IMR-90 (cell line): ENCODE measurements around the gene LRIG1. TPM values are rescaled to one million over a fixed set of nuclear protein-coding genes. Genes with fewer than 3 reads are reported as not detected.

Source experiments
- ATAC-seq: fragments of 200-7000 bp; cut with Tn5 transposase; 2 replicates; pipeline ENCODE4 v1.9.1; 2020; ENCODE audit warnings: low read depth, mild to moderate bottlenecking, moderate library complexity
- BruUV-seq: library from RNA; stranded (reverse); fragments of 400-500 nt; replicated peaks from 2 replicates; lab custom pipeline; 2021; lab: Mats Ljungman, UMichigan
- CTCF ChIA-PET: fragments of 300-600 bp; formaldehyde crosslinking; extraction: SDS; loops from one replicate; lab custom pipeline; 2021; ENCODE audit warnings: antibody characterized with exemption; lab: Yijun Ruan, JAX
- POLR2A ChIA-PET: fragments of 300-600 bp; sonication (Branson Sonifier 250); formaldehyde crosslinking; loops from one replicate; lab custom pipeline; 2022; ENCODE audit warnings: antibody characterized with exemption; ENCODE audit not compliant: unreplicated experiment; lab: Charles Lee
- DNase-seq: peaks from one replicate; pipeline ENCODE4 v3.0.0; 2013
- H2AFZ ChIP-seq: replicated peaks from 2 replicates; pipeline ENCODE3; 2013; ENCODE audit warnings: low read length, mild to moderate bottlenecking; ENCODE audit not compliant: poor library complexity
- H2AK5ac ChIP-seq: 2 replicates; pipeline ENCODE4 v1.6.1; 2013; ENCODE audit warnings: low read depth, low read length, inconsistent platforms
- H2AK9ac ChIP-seq: replicated peaks from 2 replicates; pipeline ENCODE3; 2013; ENCODE audit warnings: mild to moderate bottlenecking, low read depth, low read length, moderate library complexity; ENCODE audit not compliant: poor library complexity
- H2BK120ac ChIP-seq: 2 replicates; pipeline ENCODE4 v1.6.1; 2013; ENCODE audit warnings: low read depth, low read length, inconsistent platforms
- H2BK15ac ChIP-seq: 3 replicates; pipeline ENCODE4 v1.6.1; 2013; ENCODE audit warnings: low read depth, low read length, inconsistent platforms
- H2BK20ac ChIP-seq: 2 replicates; pipeline ENCODE4 v1.6.1; 2013; ENCODE audit warnings: low read depth, mild to moderate bottlenecking, inconsistent platforms, low read length, moderate library complexity
- H2BK5ac ChIP-seq: 2 replicates; pipeline ENCODE4 v1.6.1; 2013; ENCODE audit warnings: mild to moderate bottlenecking, low read depth, low read length, inconsistent platforms; ENCODE audit not compliant: poor library complexity, severe bottlenecking
- H3K14ac ChIP-seq: replicated peaks from 2 replicates; pipeline ENCODE4 v1.6.1; 2013; ENCODE audit warnings: low read depth, low read length, inconsistent platforms
- H3K18ac ChIP-seq: 2 replicates; pipeline ENCODE4 v1.6.1; 2013; ENCODE audit warnings: low read depth, low read length, control low read depth
- H3K23ac ChIP-seq: 2 replicates; pipeline ENCODE4 v1.6.1; 2013; ENCODE audit warnings: low read depth, low read length, inconsistent platforms
- H3K27ac ChIP-seq: 2 replicates; pipeline ENCODE4 v1.5.1; 2013; ENCODE audit warnings: mild to moderate bottlenecking, control low read depth, low read length; ENCODE audit not compliant: insufficient read depth
- H3K27me3 ChIP-seq: 2 replicates; pipeline ENCODE4 v1.6.1; 2013; ENCODE audit warnings: low read length; ENCODE audit not compliant: control insufficient read depth, insufficient read depth
- H3K36me3 ChIP-seq: 2 replicates; pipeline ENCODE4 v1.6.1; 2013; ENCODE audit warnings: low read length, mixed read lengths; ENCODE audit not compliant: control insufficient read depth, insufficient read depth
- H3K4ac ChIP-seq: 2 replicates; pipeline ENCODE4 v1.6.1; 2013; ENCODE audit warnings: low read depth, low read length, inconsistent platforms
- H3K4me1 ChIP-seq: 2 replicates; pipeline ENCODE4 v1.6.1; 2013; ENCODE audit warnings: low read length, mixed read lengths; ENCODE audit not compliant: control insufficient read depth, insufficient read depth
- H3K4me2 ChIP-seq: 2 replicates; pipeline ENCODE4 v1.6.1; 2013; ENCODE audit warnings: low read depth, mild to moderate bottlenecking, control low read depth, low read length, moderate library complexity
- H3K4me3 ChIP-seq: 2 replicates; pipeline ENCODE4 v1.5.1; 2013; ENCODE audit warnings: low read depth, mild to moderate bottlenecking, control low read depth, low read length, moderate library complexity; ENCODE audit not compliant: insufficient read depth
- H3K56ac ChIP-seq: 2 replicates; pipeline ENCODE4 v1.6.1; 2013; ENCODE audit warnings: low read length, inconsistent platforms; ENCODE audit not compliant: insufficient read depth; ENCODE audit errors: extremely low read depth
- H3K79me1 ChIP-seq, 2 experiments: 2 replicates each; pipeline ENCODE4 v1.6.1; 2013; ENCODE audit warnings: low read length in 2 of 2, inconsistent platforms in 1 of 2, low read depth in 1 of 2
- H3K9ac ChIP-seq: 2 replicates; pipeline ENCODE4 v1.6.1; 2013; ENCODE audit warnings: low read depth, low read length, control low read depth
- H3K9me1 ChIP-seq: 2 replicates; pipeline ENCODE4 v1.6.1; 2013; ENCODE audit warnings: low read length, inconsistent platforms; ENCODE audit not compliant: insufficient read depth
- H3K9me3 ChIP-seq: 2 replicates; pipeline ENCODE4 v1.6.1; 2013; ENCODE audit warnings: low read length; ENCODE audit not compliant: control insufficient read depth, insufficient read depth
- H4K20me1 ChIP-seq: 2 replicates; pipeline ENCODE4 v1.6.1; 2013; ENCODE audit warnings: low read length, inconsistent platforms; ENCODE audit not compliant: insufficient read depth
- H4K5ac ChIP-seq: 2 replicates; pipeline ENCODE4 v1.6.1; 2013; ENCODE audit warnings: mild to moderate bottlenecking, low read depth, low read length, control low read depth
- H4K8ac ChIP-seq, 2 experiments: 2 replicates each; pipeline ENCODE4 v1.6.1; 2013; ENCODE audit warnings: low read depth in 2 of 2, low read length in 2 of 2, control low read depth in 1 of 2, inconsistent platforms in 1 of 2
- H4K91ac ChIP-seq: 2 replicates; pipeline ENCODE4 v1.6.1; 2013; ENCODE audit warnings: low read depth, low read length, inconsistent platforms; ENCODE audit not compliant: insufficient read depth
- CEBPB ChIP-seq: IDR thresholded peaks from 2 replicates; pipeline ENCODE4 v1.6.1; 2012; ENCODE audit warnings: low read depth, low read length, improper control_type of control experiment
- MAZ ChIP-seq: IDR thresholded peaks from 2 replicates; pipeline ENCODE4 v1.6.1; 2012; ENCODE audit warnings: low read depth, mild to moderate bottlenecking, low read length, improper control_type of control experiment, moderate library complexity, borderline replicate concordance
- WGBS, 2 experiments: methylation state at CpG; one replicate each; pipeline versions ENCODE4 v1.1.5 to v1.1.7; 2013; ENCODE audit warnings: missing lambda C conversion rate in 2 of 2; ENCODE audit not compliant: insufficient read length in 1 of 2; ENCODE audit errors: extremely low coverage in 2 of 2; 5-methylcytosine and 5-hydroxymethylcytosine counted together
- dilution Hi-C: fragments of 300-500 bp; cut with HindIII; formaldehyde crosslinking; loops from one replicate; pipeline ENCODE4 v1.14.3; 2018; ENCODE audit warnings: low sequenced_read_pairs; ENCODE audit not compliant: unreplicated experiment
- in situ Hi-C: fragments of 300-500 bp; cut with MboI; formaldehyde crosslinking; loops from 3 replicates; pipeline ENCODE4 v1.14.3; 2019; ENCODE audit warnings: low sequenced_read_pairs, inconsistent platforms, mixed read lengths
- intact Hi-C: fragments of 100-400 bp; cut with micrococcal nuclease; formaldehyde crosslinking; loops from 2 replicates; pipeline ENCODE4 v1.10.0; 2022
- polyA plus RNA-seq, 3 experiments: library from polyadenylated mRNA; depleted of rRNA; stranded (reverse); fragments of >200 nt; gene quantifications; 2 replicates each; pipeline ENCODE4 v1.2.3, GENCODE V29; 2012; ENCODE audit warnings: low replicate concordance in 1 of 3
- total RNA-seq: library from RNA; depleted of rRNA; stranded (reverse); fragments of >200 nt; gene quantifications from 2 replicates; pipeline ENCODE4 v1.2.3, GENCODE V29; 2012

The LRIG1 gene
- total and polyA plus RNA-seq, 2 of the 4 experiments (the other 2 are of a cell fraction) = 62.8 to 87.8 TPM

DNA sequence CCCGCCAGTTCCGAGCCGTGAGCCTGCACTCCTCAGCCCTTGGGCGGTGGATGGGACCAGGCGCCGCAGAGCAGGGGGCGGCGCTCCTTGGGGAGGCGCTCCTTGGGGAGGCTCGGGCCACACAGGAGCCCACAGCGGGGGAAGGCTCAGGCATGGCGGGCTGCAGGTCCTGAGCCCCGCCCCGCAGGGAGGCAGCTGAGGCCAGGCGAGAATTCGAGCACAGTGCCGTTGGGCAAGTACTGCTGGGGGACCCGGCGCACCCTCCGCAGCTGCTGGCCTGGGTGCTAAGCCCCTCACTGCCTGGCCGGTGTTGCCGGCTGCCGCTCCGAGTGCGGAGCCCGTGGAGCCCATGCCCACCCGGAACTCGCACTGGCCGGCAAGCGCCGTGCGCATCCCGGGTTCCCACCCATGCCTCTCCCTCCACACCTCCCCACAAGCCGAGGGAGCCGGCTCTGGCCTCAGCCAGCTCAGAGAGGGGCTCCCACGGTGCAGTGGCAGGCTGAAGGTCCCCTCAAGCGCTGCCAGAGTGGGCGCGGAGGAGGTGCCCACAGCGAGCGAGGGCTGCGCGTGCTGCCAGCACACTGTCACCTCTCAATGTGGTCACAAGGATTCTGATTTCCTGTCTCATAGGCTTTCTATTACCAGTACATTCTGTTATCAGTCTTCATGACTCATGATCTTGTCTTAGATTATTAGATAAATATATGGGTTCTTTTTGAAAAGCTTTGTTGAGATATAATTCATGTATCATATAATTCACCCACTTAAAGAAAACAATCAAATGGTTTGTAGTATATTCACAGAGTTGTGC lies 44.0 kb upstream of the LRIG1 start:
- Histone ChIP-seq H4K8ac (no peak overlapping the region), H2AK9ac (no peak overlapping the region), H3K9ac (no peak overlapping the region), H2BK5ac (no peak overlapping the region), H3K27ac (no peak overlapping the region), H4K20me1 (no peaks in the 10 kb centered on the region), H2AK5ac (no peak overlapping the region), H3K4me1 (no peaks in the 10 kb centered on the region), H3K56ac (no peak overlapping the region), H2BK15ac (no peak overlapping the region), H3K18ac (no peak overlapping the region), H3K4me3 (no peak overlapping the region), H4K5ac (no peak overlapping the region), H3K14ac (no peak overlapping the region), H3K36me3 (no peaks in the 10 kb centered on the region), H3K4ac (no peak overlapping the region), H2AFZ (no peak overlapping the region), H3K79me1 (no peaks in the 10 kb centered on the region), H2BK120ac (no peak overlapping the region), H3K9me3 (peaks cover 1% of the 10 kb centered on the region; the same call in 1 of the 2 replicates), H4K91ac (no peak overlapping the region), H3K9me1 (no peaks in the 10 kb centered on the region), H3K27me3 (no peaks in the 10 kb centered on the region), H3K23ac (no peak overlapping the region), H3K4me2 (no peak overlapping the region), H2BK20ac (no peak overlapping the region)
- no peak for TF ChIP-seq MAZ
- TF ChIP-seq CEBPB = peak; percentile 73; the same call in 1 of the 2 replicates
- ATAC-seq (no peak), DNase-seq (no peak)
- intact Hi-C loops (no loop called here), dilution Hi-C loops (no loop called here), in situ Hi-C loops (no loop called here)
- BruUV-seq = no TSS peak
- ChIA-PET POLR2A (no interaction called here), CTCF (no interaction called here)
- WGBS, 2 experiments = 97% methylated on average over 19 of the region's 43 CpGs; no CpG with 5 or more reads in 1 of the 2 experiments
